ENCODE data around the gene TAF1B.

- TF ChIP-seq POLR2A (IDR thresholded peaks at IDR 0.05; ENCODE audit: low read depth, low read length) = no peak
- no peak for TF ChIP-seq POLR2AphosphoS5 (IDR thresholded peaks at IDR 0.05; ENCODE audit: low read depth, low read length)
- no peak for TF ChIP-seq TAF1 (IDR thresholded peaks at IDR 0.05; ENCODE audit: borderline replicate concordance, low read depth, low read length)
Observed at GRCh38 chr2:9941996-9942390, 98.7 kb downstream of the TAF1B start.

Measured in GM12892 (cell line).